HCT116 (cell line): ENCODE results near the gene TFEB. TPM values are rescaled to one million over a fixed set of nuclear protein-coding genes. Genes with fewer than 3 reads are reported as not detected.
"Not testable (repeated sequence)": the region's sequence is repeated elsewhere in the genome, so short reads cannot be mapped to it uniquely, and the experiment has no call there.

Experiments used
- ATAC-seq: fragments of 200-7000 bp; cut with Tn5 transposase; 2 replicates; pipeline ENCODE4 v1.9.1; 2020; ENCODE audit warnings: mild to moderate bottlenecking, moderate library complexity
- BruUV-seq: library from RNA; stranded (reverse); fragments of 400-500 nt; replicated peaks from 2 replicates; lab custom pipeline; 2021; lab: Mats Ljungman, UMichigan
- CTCF ChIA-PET: fragments of 300-600 bp; sonication (Branson Sonifier 250); formaldehyde crosslinking; loops from one replicate; lab custom pipeline; 2021; ENCODE audit warnings: antibody characterized with exemption; lab: Charles Lee
- POLR2A ChIA-PET: fragments of 300-600, 350-600 bp; sonication (Branson Sonifier 250); formaldehyde crosslinking; loops from one replicate; lab custom pipeline; 2021; ENCODE audit warnings: antibody characterized with exemption; lab: Charles Lee
- RAD21 ChIA-PET, 2 experiments: fragments of 300-600 bp; sonication (Branson Sonifier 250); formaldehyde crosslinking; loops; one replicate each; lab custom pipeline; 2023; ENCODE audit warnings: low total read pairs in 2 of 2; ENCODE audit not compliant: uncharacterized antibody in 2 of 2, unreplicated experiment in 2 of 2, low non-redundant PET in 1 of 2; lab: Charles Lee
- DNase-seq: peaks from one replicate; pipeline ENCODE4 v3.0.0-alpha.2; 2010; ENCODE audit warnings: low read depth, low spot score
- H2AFZ ChIP-seq: fragments of 200-600 bp; shearing (Covaris generic), sonication (generic); 2 replicates; pipeline ENCODE4 v1.6.1; 2017; ENCODE audit warnings: low read depth, mixed run types, mixed read lengths, antibody characterized with exemption, low read length; ENCODE audit not compliant: poor library complexity, severe bottlenecking
- H3K27ac ChIP-seq: 2 replicates; pipeline ENCODE4 v1.5.1; 2012; ENCODE audit warnings: low read depth, low read length
- H3K27me3 ChIP-seq: fragments of 200-600 bp; sonication (generic); 2 replicates; pipeline ENCODE4 v1.6.1; 2016; ENCODE audit warnings: mixed run types, low read length, mixed read lengths; ENCODE audit not compliant: insufficient read depth
- H3K36me3 ChIP-seq, 2 experiments: fragments of 200-500 bp in 1 of 2; fragments of 200-600 bp in 1 of 2; sonication (Bioruptor generic) in 1 of 2; sonication (generic) in 1 of 2; 2 replicates each; pipeline versions ENCODE4 v1.5.1 to v1.6.1; 2014 to 2016; ENCODE audit warnings: low read length in 2 of 2, inconsistent platforms in 1 of 2, mixed read lengths in 1 of 2, mixed run types in 1 of 2; ENCODE audit not compliant: insufficient read depth in 2 of 2, control insufficient read depth in 1 of 2
- H3K4me1 ChIP-seq, 2 experiments: fragments of 200-600 bp in 1 of 2; sonication (generic) in 1 of 2; 2 replicates each; pipeline versions ENCODE4 v1.5.1 to v1.6.1; 2012 to 2017; ENCODE audit warnings: low read length in 2 of 2, inconsistent platforms in 1 of 2, mild to moderate bottlenecking in 1 of 2, mixed read lengths in 1 of 2, mixed run types in 1 of 2, moderate library complexity in 1 of 2; ENCODE audit not compliant: insufficient read depth in 2 of 2, control insufficient read depth in 1 of 2
- H3K4me2 ChIP-seq: fragments of 200-600 bp; sonication (generic); 2 replicates; pipeline ENCODE4 v1.6.1; 2017; ENCODE audit warnings: mixed run types, low read length, mixed read lengths
- H3K4me3 ChIP-seq, 2 experiments: fragments of 200-600 bp in 1 of 2; sonication (generic) in 1 of 2; replicated peaks in 1 of 2; 2 replicates each; pipeline ENCODE4 v1.5.1; 2011 to 2016; ENCODE audit warnings: low read length in 2 of 2, control low read depth in 1 of 2, low read depth in 1 of 2, mild to moderate bottlenecking in 1 of 2, mixed read lengths in 1 of 2, mixed run types in 1 of 2
- H3K79me2 ChIP-seq: fragments of 200-600 bp; sonication (generic); 2 replicates; pipeline ENCODE4 v1.6.1; 2017; ENCODE audit warnings: mild to moderate bottlenecking, mixed run types, low read length, moderate library complexity, mixed read lengths; ENCODE audit not compliant: insufficient read depth
- H3K9ac ChIP-seq: fragments of 200-600 bp; sonication (generic); 2 replicates; pipeline ENCODE4 v1.6.1; 2016; ENCODE audit warnings: low read length, mixed read lengths
- H3K9me2 ChIP-seq: fragments of 200-600 bp; sonication (generic), shearing (Covaris generic); 2 replicates; pipeline ENCODE4 v1.6.1; 2017; ENCODE audit warnings: mixed run types, mild to moderate bottlenecking, moderate library complexity; ENCODE audit not compliant: insufficient read depth
- H3K9me3 ChIP-seq, 2 experiments: fragments of 200-500 bp in 1 of 2; fragments of 200-600 bp in 1 of 2; sonication (Bioruptor generic) in 1 of 2; sonication (generic) in 1 of 2; 2 replicates each; pipeline ENCODE4 v1.6.1; 2014 to 2017; ENCODE audit warnings: low read length in 2 of 2, mixed read lengths in 2 of 2, inconsistent platforms in 1 of 2, low read depth in 1 of 2, mild to moderate bottlenecking in 1 of 2, mixed run types in 1 of 2, moderate library complexity in 1 of 2; ENCODE audit not compliant: control insufficient read depth in 1 of 2, insufficient read depth in 1 of 2
- H4K20me1 ChIP-seq: fragments of 200-600 bp; sonication (generic), shearing (Covaris generic); 2 replicates; pipeline ENCODE4 v1.6.1; 2017; ENCODE audit warnings: mixed run types, mild to moderate bottlenecking, moderate library complexity; ENCODE audit not compliant: insufficient read depth
- CEBPB ChIP-seq: IDR thresholded peaks from 2 replicates; pipeline ENCODE4 v1.6.1; 2012; ENCODE audit warnings: low read depth
- ELF1 ChIP-seq: IDR thresholded peaks from 2 replicates; pipeline ENCODE4 v1.6.1; 2012; ENCODE audit warnings: low read depth, borderline replicate concordance
- RAD21 ChIP-seq: IDR thresholded peaks from 2 replicates; pipeline ENCODE4 v1.6.1; 2012; ENCODE audit warnings: low read depth, mild to moderate bottlenecking
- SRF ChIP-seq: IDR thresholded peaks from 2 replicates; pipeline ENCODE4 v1.6.1; 2012; ENCODE audit warnings: low read depth
- intact Hi-C: fragments of 100-400 bp; cut with micrococcal nuclease; formaldehyde crosslinking; loops from 2 replicates; pipeline ENCODE4 v1.10.0; 2022
- total RNA-seq: library from RNA; stranded (reverse); gene quantifications from one replicate; pipeline ENCODE4 v1.2.1, GENCODE V29; 2021; ENCODE audit not compliant: unreplicated experiment
- TF ChIP-seq, protein P1 (sequence below): IDR thresholded peaks from 2 replicates; pipeline ENCODE4 v1.6.1; 2012

TFEB gene
- total RNA-seq, 1 experiment from 2014 or later: 4.8 TPM

DNA sequence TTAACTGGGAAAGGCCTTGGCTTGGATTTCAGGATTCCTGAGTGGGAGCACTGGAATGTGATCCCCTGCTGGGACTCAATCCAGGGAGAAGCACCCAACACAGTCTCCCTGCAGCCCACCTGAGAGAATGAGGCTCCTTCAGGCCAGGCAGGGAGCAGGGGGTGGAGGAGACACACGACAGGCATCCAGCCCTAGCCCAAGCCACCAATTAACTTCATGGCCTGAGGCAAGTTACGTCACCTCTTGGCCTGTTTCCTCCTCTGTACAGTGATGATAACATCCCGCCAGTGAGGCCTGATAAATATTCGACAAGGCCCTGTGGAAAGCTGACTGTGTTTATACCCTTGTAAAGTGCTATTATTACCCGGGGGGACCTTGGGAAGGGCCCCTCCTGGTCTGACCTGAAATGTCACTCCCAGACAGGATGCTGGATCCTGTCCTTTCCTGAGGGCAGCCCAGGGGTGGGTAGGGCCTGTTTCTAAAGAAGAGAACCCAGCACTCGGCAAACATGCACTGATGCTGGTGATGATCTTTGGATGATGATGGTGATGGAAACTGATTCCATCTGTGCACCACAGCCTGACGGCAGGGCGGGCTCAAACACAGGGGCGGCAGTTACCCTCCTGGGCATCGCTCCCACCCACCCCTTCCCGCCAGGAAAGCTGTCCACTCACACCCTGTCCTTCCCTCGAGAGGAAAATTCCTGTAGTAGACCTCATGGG, 31.9 kb upstream of the TFEB start:
- no peaks in the 10 kb centered on the region for H3K79me2 ChIP-seq
- POLR2A ChIA-PET: no interaction called here
- no peaks in the 10 kb centered on the region for H3K9me2 ChIP-seq
- BruUV-seq: no TSS peak
- no peak overlapping the region for H3K4me3 ChIP-seq
- peak; percentile 58 for ATAC-seq
- RAD21 ChIA-PET: no interaction called here
- TF ChIP-seq, protein P1, sequence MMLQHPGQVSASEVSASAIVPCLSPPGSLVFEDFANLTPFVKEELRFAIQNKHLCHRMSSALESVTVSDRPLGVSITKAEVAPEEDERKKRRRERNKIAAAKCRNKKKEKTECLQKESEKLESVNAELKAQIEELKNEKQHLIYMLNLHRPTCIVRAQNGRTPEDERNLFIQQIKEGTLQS: no peak
- no peak for TF ChIP-seq RAD21
- TF ChIP-seq SRF: no peak
- no peak for TF ChIP-seq CEBPB
- no peak for TF ChIP-seq ELF1
- TF ChIP-seq, all 23 proteins: peak for 0
- no peaks in the 10 kb centered on the region for H3K27me3 ChIP-seq
- H3K9ac ChIP-seq: no peak overlapping the region
- CTCF ChIA-PET: interaction anchor here (0.6 kb wide), 1 partner anchor 52 kb away, joined by 4 read pairs; no protein-coding TSS in a partner anchor
- intact Hi-C loops: no loop called here
- no peak overlapping the region for H3K27ac ChIP-seq
- peaks cover 8 to 21% of the 10 kb centered on the region in 2 experiments; a peak in 3 of 4 replicates for H3K4me1 ChIP-seq
- peaks cover 0 to 4% of the 10 kb centered on the region in 2 experiments; a peak in 1 of 4 replicates for H3K36me3 ChIP-seq
- DNase-seq: no peak
- no peak overlapping the region for H2AFZ ChIP-seq
- no peaks in the 10 kb centered on the region for H4K20me1 ChIP-seq
- no peaks in the 10 kb centered on the region for H3K9me3 ChIP-seq
- no peak overlapping the region for H3K4me2 ChIP-seq

DNA sequence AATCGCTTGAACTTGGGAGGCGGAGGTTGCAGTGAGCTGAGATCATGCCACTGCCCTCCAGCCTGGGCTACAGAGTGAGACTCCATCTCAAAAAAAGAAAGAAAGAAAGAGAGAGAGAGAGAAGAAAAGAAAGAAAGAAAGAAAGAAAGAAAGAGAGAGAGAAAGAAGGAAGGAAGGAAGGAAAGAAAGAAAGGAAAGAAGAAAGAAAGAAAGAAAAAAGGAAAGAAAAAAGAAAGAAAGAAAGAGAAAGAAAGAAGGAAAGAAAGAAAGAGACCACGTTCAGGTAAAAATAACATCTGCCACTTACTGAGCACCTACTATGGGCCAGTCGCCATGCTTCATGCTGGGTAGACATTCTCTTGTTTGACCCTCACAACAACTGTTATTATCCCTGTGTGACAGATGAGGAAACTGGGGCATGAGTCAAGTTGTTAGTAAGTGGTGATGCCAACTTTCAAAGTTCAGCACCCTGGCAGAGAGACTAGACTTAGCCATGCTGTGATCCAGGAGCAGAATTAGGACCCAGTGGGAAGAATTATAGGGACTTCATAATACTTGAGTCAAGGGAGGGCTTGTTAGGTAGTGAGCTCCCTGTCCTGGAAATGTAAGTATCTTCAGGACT, 30.7 kb upstream of the TFEB start:
- H3K9ac ChIP-seq, DNase-seq, H3K4me2 ChIP-seq, H3K36me3 ChIP-seq, BruUV-seq, H2AFZ ChIP-seq, POLR2A ChIA-PET, ATAC-seq, intact Hi-C loops, H3K27ac ChIP-seq, RAD21 ChIA-PET, H3K9me2 ChIP-seq, H3K4me3 ChIP-seq, H4K20me1 ChIP-seq, H3K79me2 ChIP-seq, H3K9me3 ChIP-seq, H3K27me3 ChIP-seq: not testable (repeated sequence)
- CTCF ChIA-PET: interaction anchor here (1.0 kb wide), 1 partner anchor 10 kb away, joined by 3 read pairs; no protein-coding TSS in a partner anchor
- peaks cover 8 to 21% of the 10 kb centered on the region in 2 experiments; a peak in 3 of 4 replicates for H3K4me1 ChIP-seq
